GM18519 (cell line): Measurements from ENCODE around the gene WASHC1.
"Not testable (repeated sequence)": the region's sequence is repeated elsewhere in the genome, so short reads cannot be mapped to it uniquely, and the experiment has no call there.

Source experiments
- ATAC-seq: cut with Tn5 transposase; IDR thresholded peaks from one replicate; pipeline ENCODE4 v1.9.1; 2021; ENCODE audit warnings: mild to moderate bottlenecking, moderate library complexity; ENCODE audit not compliant: unreplicated experiment, low FRiP score

WASHC1 gene

GRCh38 chr9:29356-29755, at the start of gene WASHC1:
WASHC1 (minus strand) TSS chr9:29456; CDS start chr9:24999, 4,457 bp downstream.
- not testable (repeated sequence) for ATAC-seq

- not testable (repeated sequence) for ATAC-seq
Observed at GRCh38 chr9:78333-78732, 49.1 kb upstream of the WASHC1 start.

DNA sequence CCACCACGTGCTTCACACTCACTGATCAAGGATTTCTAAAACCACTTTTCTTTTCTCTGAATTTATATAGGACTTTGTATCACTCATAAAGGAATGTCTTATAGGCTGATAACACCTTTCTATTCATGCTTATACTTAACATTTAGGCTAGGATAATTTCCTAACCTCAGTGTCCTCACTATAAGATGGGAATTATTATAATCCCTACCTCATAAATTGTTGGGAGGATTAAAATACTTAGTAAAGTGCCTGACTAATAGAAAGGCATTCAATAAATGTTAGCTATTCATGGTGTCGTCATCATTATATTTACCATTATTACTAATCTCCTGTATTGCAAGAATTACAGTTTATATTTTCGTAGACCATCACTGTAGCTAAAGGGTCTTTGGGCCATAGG, 47.1 kb upstream of the WASHC1 start:
- ATAC-seq, result not testable (repeated sequence)

DNA sequence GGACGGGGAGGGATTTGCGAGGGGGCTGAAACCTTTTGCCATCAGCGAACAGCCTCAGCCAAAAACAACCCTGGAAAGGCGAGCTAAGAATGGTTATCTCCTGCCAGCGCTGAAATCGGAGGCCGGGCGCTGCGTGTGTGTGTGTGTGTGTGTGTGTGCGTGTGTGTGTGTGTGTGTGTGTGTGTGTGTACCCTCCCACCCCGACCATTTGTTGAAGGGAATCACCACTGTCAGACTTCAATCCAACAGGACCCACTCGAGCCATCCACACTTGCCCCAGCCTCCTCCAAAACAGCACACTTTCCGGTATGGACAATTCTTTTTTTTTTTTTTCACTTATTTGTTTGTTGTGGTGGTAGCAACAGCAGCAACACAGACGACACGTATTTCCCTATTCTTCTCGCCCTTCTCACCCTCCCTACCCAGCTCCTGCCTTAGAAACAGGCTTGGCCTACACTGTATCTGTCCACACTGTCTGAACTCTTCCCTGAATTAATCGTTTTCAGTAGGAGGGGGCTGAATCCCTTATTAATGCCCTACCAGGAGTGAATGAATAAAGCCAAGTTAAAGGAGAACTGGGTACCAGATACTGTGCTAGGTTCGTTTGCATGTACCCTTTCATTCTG, 44.8 kb upstream of the WASHC1 start:
- ATAC-seq, result not testable (repeated sequence)

DNA sequence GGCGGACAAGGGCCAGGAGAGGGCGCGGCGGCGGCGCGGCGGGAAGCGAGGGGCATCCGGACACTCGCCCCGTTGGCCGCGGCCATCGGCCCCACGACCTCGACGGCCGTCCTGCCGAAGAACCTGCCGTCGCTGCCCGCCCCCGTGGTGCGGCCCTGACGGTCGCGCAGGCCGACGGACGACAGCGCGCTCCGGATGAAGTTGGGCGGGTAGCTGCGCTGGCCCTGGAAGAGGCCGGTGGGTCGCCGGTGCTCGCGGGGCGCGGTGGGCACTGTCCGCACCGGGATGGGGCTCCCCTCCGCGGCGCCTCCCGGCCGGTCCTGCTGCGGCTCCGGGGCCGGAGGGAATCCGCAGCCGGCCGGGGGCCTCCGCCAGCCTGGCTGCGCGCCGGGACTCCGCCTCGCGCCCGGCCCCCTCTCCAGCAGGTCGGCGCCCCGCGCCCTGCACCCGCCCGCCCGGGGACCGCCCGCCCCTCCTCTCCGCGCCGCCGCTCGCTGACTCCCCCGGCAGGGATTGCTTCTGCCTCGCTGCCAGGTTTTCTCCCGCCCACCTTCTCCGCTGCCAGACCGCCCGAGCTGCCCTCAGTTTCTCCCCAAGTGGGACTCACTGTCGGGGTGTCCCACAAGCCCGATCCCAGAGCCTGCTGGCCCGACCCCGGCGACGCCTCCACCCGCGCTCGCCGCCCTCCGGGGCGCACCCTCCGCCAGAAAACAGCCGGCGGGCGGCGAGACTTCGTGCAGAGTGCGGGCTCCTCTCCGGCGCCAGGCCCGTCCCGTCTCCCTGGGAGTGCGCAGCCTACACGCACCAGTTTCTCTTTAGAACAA, 44.0 kb upstream of the WASHC1 start:
- not testable (repeated sequence) for ATAC-seq

GRCh38 chr9:63031-63629, 33.9 kb upstream of the WASHC1 start:
- not testable (repeated sequence) for ATAC-seq

DNA sequence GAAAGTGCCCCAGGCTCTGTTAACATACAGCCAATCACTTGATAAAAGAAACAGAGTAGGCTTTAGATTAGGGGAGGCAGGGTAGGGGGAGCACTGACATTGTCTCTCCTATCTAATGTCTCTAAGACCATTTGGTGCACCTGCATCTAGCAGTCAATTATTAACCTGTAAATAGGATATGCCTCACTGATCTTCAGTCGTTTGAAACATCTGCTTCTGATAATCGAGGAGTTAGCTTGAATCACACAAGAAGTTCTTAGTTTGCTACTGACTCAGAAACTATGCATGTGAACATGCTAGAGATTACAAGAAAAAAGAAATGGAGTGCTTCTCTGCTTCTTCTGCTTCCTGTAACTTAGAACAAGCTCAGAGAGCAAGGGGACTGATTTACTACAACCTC, 23.4 kb upstream of the WASHC1 start:
- not testable (repeated sequence) for ATAC-seq

DNA sequence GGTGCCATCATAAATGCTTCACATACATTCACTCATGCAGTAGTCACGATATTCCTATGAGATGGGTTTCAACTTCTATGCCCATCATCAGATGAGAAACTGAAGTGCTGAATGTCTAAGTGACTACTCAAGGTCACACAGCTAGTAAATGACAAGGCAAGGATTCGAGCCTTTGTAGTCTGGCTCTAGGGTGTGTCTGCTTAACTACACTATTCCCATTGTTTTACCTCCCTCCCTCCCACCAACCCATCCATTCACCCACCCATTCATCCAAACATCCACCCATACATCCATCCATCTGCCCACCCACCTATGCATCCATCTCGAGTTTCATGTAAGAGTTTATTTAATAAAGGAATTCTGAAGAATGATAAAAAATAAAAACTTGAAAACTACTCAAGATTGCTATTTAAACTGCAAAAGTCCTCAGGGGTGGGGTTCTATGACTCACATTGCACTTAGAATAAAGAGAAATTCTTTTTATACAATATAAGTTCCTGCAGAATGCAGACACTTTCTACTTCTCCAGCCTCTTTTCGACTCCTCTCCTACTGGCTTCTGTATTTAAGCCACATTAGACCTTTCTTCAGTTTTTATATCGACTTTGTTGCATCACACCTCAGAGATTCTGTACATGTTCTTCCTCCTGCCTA, 19.1 kb upstream of the WASHC1 start:
- ATAC-seq, result not testable (repeated sequence)

DNA sequence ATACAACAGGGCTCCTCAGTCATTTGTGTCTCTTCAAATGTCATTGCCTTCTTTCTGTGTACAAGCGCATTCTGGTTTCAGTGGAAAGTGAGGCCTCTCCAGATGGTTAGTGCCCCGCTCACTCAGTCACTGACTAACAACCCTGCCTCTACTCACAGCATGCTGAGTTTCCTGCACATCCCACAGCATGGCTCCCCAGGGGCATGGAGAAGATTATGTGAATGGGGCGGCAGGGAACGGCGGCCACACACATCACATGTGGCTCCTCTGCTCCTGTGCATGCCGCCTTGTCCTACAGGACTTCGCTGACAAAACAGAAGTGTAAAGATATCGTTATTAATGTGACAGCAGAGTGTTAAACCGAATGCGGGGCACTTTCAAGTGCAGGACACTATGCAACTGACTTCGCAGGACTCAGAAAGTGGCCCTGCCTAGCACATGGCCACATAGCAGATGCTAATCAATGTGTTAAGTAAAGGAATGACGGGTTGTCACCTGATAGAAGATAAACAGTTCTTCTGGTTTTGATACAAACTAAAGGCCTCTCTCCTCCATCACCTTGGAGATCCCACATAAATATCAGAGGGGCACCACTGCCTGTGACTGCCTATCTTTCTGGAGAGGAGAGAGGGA, 17.5 kb upstream of the WASHC1 start:
- not testable (repeated sequence) for ATAC-seq

GRCh38 chr9:46164-46563, 16.9 kb upstream of the WASHC1 start:
- not testable (repeated sequence) for ATAC-seq

GRCh38 chr9:45180-45878, 16.1 kb upstream of the WASHC1 start:
- not testable (repeated sequence) for ATAC-seq

GRCh38 chr9:44416-44815, 15.2 kb upstream of the WASHC1 start:
- ATAC-seq, result not testable (repeated sequence)

DNA sequence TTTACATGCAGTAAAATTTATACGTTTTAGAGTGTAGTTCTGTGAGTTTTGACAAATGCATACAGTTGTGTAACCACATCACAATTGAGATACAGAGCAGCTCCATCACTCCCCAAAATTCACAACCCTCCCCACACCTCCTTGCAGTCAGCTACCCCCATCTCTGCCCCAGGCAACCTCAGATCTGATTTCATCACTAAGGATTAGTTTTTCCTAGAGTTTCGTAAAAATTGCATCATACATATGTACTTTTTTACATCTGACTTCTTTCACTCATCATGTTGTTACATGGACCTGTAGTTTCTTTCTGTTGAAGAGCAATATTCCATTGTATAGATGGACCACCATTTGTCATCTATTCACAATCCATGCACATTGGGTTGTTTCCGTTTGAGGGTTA, 14.4 kb upstream of the WASHC1 start:
- ATAC-seq, result not testable (repeated sequence)

- ATAC-seq, result not testable (repeated sequence)
Observed at GRCh38 chr9:43116-43515, 13.9 kb upstream of the WASHC1 start.

GRCh38 chr9:41819-42218, 12.6 kb upstream of the WASHC1 start:
- ATAC-seq, result not testable (repeated sequence)

GRCh38 chr9:41261-41676, 12.0 kb upstream of the WASHC1 start:
- ATAC-seq, result not testable (repeated sequence)

- not testable (repeated sequence) for ATAC-seq
Observed at GRCh38 chr9:32308-32707, 3.1 kb upstream of the WASHC1 start.

- not testable (repeated sequence) for ATAC-seq
Observed at GRCh38 chr9:28775-29174, 481 bp downstream of the WASHC1 start.

DNA sequence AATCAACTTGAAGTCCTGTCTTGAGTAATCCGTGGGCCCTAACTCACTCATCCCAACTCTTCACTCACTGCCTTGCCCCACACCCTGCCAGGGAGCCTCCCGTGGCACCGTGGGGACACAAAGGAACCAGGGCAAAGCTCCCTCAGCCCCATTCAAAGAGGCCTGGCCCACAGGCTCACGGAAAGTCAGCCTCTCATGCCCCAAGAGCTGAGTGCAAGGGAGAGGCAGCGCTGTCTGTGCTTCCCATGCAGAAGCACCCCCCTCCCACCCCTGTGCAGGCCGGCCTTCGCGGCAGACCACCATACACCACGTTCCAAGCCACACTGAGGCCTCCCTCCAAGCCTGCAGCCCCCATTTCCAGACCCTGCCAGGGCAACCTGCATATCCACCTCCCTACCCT, 7.6 kb downstream of the WASHC1 start:
- not testable (repeated sequence) for ATAC-seq

DNA sequence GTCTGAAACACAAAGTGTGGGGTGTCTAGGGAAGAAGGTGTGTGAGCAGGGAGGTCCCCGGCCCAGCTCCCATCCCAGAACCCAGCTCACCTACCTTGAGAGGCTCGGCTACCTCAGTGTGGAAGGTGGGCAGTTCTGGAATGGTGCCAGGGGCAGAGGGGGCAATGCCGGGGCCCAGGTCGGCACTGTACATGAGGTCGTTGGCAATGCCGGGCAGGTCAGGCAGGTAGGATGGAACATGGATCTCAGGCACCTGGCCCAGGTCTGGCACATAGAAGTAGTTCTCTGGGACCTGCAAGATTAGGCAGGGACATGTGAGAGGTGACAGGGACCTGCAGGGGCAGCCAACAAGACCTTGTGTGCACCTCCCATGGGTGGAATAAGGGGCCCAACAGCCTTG, 12.4 kb downstream of the WASHC1 start:
- ATAC-seq, result not testable (repeated sequence)
